ENCODE results near the gene ATG14. TPM values are rescaled to one million over a fixed set of nuclear protein-coding genes. Genes with fewer than 3 reads are reported as not detected.

Gene ATG14
- total RNA-seq, 1 donor from 2014 or later = 13.2 TPM

DNA sequence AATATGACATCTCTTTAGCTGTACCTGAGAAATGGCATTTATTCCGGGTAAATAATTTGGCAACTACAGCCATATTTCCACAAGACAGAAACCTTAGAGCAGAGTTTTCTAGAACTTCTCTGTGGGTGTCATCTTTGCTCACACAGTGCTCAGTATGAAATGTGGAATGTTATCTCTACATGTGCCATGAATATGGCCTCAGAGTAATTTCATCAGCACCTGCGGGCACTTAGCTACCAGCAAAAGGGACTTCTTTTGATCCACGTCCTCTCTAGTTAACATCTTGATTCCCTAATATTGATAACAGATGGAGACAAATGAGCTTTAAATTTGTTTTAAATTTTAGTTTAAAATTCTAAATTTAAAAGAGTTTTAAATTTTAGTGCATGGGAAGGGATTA lies 2.9 kb upstream of the ATG14 start:
- no peak for DNase-seq
- no peak overlapping the region for H3K27ac ChIP-seq (replicated peaks)
- intact Hi-C loops (cut with micrococcal nuclease) = loop anchor here (10.0 kb wide), 1 partner anchor 200 kb away; no protein-coding TSS in a partner anchor
- peaks cover 46% of the 10 kb centered on the region for H3K4me1 ChIP-seq
- no peak overlapping the region for H3K4me3 ChIP-seq
- TF ChIP-seq, protein P1, sequence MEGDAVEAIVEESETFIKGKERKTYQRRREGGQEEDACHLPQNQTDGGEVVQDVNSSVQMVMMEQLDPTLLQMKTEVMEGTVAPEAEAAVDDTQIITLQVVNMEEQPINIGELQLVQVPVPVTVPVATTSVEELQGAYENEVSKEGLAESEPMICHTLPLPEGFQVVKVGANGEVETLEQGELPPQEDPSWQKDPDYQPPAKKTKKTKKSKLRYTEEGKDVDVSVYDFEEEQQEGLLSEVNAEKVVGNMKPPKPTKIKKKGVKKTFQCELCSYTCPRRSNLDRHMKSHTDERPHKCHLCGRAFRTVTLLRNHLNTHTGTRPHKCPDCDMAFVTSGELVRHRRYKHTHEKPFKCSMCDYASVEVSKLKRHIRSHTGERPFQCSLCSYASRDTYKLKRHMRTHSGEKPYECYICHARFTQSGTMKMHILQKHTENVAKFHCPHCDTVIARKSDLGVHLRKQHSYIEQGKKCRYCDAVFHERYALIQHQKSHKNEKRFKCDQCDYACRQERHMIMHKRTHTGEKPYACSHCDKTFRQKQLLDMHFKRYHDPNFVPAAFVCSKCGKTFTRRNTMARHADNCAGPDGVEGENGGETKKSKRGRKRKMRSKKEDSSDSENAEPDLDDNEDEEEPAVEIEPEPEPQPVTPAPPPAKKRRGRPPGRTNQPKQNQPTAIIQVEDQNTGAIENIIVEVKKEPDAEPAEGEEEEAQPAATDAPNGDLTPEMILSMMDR (IDR thresholded peaks at IDR 0.05; ENCODE audit: borderline replicate concordance) = no peak
- H3K9me3 ChIP-seq (replicated peaks) = no peaks in the 10 kb centered on the region
- no peaks in the 10 kb centered on the region for H3K36me3 ChIP-seq
- H3K27me3 ChIP-seq (ENCODE audit: low read depth) = no peaks in the 10 kb centered on the region

DNA sequence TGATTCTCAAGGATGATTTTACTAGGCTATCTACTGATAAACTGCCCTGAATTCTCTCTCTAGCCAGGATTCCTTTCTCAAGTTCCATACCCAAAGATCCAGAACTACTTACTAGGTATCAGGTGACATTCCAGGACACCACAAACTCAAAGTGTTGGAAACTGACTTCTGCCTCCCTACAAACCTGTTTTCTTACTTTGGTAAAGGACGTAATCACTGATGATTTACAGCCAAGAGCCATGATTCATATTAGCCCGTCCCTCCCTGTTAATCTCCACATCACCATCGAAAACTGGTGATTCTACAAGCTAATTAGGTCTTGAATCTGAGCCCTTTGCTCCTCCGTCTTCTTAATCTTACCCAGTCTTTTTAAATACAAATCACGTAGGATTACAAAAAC lies 1.0 kb upstream of the ATG14 start:
- peak overlapping the region; percentile 95 for H3K27ac ChIP-seq (replicated peaks)
- intact Hi-C loops (cut with micrococcal nuclease) = loop anchor here (10.0 kb wide), 1 partner anchor 198 kb away; no protein-coding TSS in a partner anchor
- no peak for DNase-seq

DNA sequence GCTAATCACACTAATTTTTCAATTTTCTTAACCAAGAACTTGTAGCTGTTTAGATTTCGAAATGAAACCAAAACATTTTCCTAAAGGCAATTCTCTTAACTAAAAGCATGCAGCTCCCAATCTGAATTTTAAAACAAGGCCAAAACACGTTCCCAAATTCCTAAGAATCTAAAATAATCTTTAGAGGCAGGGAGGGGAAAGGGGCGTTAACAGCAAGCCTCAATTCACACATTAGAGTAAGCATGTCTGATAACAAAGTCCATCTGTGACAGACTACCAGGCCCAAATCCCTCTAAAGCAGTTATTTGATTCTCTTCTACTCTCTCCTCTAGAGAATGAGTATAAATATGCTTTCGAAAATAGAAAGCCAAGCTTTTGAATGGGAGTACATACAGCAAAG lies 754 bp downstream of the ATG14 start:
- Histone ChIP-seq H3K27ac (replicated peaks) (peak overlapping the region; percentile 95), H3K4me1 (peaks cover 35% of the 10 kb centered on the region), H3K9me3 (replicated peaks) (no peaks in the 10 kb centered on the region), H3K4me3 (peak overlapping the region; percentile 82), H3K27me3 (ENCODE audit: low read depth) (no peaks in the 10 kb centered on the region), H3K36me3 (no peaks in the 10 kb centered on the region)
- TF ChIP-seq, protein P1 (IDR thresholded peaks at IDR 0.05; ENCODE audit: borderline replicate concordance) = no peak
- DNase-seq = no peak
- intact Hi-C loops (cut with micrococcal nuclease) = loop anchor here (10.0 kb wide), 1 partner anchor 196 kb away; no protein-coding TSS in a partner anchor

More for the DNA sequence above, 1.0 kb upstream of the ATG14 start:
- H3K9me3 ChIP-seq (replicated peaks) = no peaks in the 10 kb centered on the region
- H3K36me3 ChIP-seq = no peaks in the 10 kb centered on the region
- TF ChIP-seq, protein P1 (IDR thresholded peaks at IDR 0.05; ENCODE audit: borderline replicate concordance) = no peak
- H3K4me1 ChIP-seq = peaks cover 39% of the 10 kb centered on the region
- peak overlapping the region; percentile 82 for H3K4me3 ChIP-seq
- H3K27me3 ChIP-seq (ENCODE audit: low read depth) = no peaks in the 10 kb centered on the region

DNA sequence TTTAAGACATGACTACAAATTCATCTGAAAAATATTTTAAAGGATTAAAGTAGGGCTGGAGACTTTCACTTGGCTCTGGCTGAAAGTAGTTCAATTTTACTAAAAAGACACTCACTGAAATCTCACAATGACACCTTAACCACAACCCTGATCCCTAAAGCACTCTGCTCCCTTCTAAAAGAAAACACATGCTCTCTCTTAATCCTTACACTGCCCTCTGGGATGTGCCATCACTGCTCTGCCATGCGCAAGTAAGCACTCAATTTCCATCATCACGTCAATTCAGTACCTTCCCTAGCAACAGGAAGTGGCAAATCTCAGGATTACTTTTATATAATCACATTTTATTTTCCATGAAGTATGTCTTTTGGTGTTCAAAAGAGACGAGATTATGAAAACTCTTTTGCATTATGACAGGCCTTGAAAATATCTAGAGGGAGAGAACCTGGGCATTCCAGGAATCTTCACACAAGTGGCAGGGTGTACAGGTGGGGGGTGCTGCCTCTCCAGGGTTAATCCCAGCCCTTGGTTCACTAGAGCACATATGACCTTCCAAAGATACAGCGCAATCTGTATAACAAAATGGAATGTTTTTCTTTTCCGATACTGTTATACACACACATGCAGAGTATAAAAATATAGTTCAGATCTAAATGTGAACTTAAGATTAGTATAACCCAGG lies 7.3 kb downstream of the ATG14 start:
- no peak for DNase-seq
- H3K4me1 ChIP-seq = peaks cover 29% of the 10 kb centered on the region
- H3K4me3 ChIP-seq = no peak overlapping the region
- no peaks in the 10 kb centered on the region for H3K9me3 ChIP-seq (replicated peaks)
- H3K27me3 ChIP-seq (ENCODE audit: low read depth) = no peaks in the 10 kb centered on the region
- intact Hi-C loops (cut with micrococcal nuclease) = no loop called here
- no peaks in the 10 kb centered on the region for H3K36me3 ChIP-seq
- TF ChIP-seq, protein P1 (IDR thresholded peaks at IDR 0.05; ENCODE audit: borderline replicate concordance) = no peak
- H3K27ac ChIP-seq (replicated peaks) = peak overlapping the region; percentile 32

DNA sequence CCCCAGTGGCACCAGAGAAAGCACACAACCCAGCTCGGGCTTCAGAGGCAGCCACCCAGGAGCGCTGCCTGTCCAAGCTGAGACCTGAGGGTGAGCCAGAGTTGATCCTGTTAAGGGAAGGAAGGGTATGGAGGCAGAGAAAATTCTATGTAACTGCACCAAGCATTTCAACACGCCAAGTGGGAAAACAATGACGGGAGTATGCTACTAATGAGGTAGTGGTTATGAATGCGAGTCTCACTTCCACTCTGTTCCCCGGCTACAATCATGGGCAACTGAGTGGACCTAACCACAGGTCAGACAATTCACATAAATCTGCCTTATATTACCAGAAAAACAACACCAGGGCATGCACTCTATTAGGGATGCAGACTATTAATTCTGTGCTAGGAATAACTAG lies 9.9 kb downstream of the ATG14 start:
- Histone ChIP-seq H3K4me1 (peaks cover 49% of the 10 kb centered on the region), H3K27ac (replicated peaks) (peak overlapping the region; percentile 15)
- intact Hi-C loops (cut with micrococcal nuclease) = no loop called here

More for the DNA sequence above, 9.9 kb downstream of the ATG14 start:
- Histone ChIP-seq H3K36me3 (peaks cover 2% of the 10 kb centered on the region), H3K27me3 (ENCODE audit: low read depth) (no peaks in the 10 kb centered on the region), H3K4me3 (no peak overlapping the region), H3K9me3 (replicated peaks) (no peaks in the 10 kb centered on the region)
- TF ChIP-seq, protein P1 (IDR thresholded peaks at IDR 0.05; ENCODE audit: borderline replicate concordance) = no peak
- no peak for DNase-seq
